K562 (cell line): Measurements from ENCODE around the gene MYO18A. TPM values are rescaled to one million over a fixed set of nuclear protein-coding genes. Genes with fewer than 3 reads are reported as not detected.
A peak's percentile ranks its signal among the peaks of the same experiment; 100 is the strongest.

ENCODE experiments used
- ATAC-seq: fragments of 200-7000 bp; cut with Tn5 transposase; 3 replicates; pipeline ENCODE4 v1.9.1; 2020; ENCODE audit warnings: moderate library complexity
- BruUV-seq: library from RNA; stranded (reverse); fragments of 400-500 nt; replicated peaks from 2 replicates; lab custom pipeline; 2021; lab: Mats Ljungman, UMichigan
- CTCF ChIA-PET: fragments of 300-600 bp; formaldehyde crosslinking; extraction: SDS; loops from one replicate; lab custom pipeline; 2021; ENCODE audit warnings: low intra/inter-chr PET ratio; lab: Yijun Ruan, JAX
- POLR2A ChIA-PET: fragments of 300-600, 350-650 bp; sonication (Branson Sonifier 250); formaldehyde crosslinking; extraction: SDS; loops from one replicate; lab custom pipeline; 2021; ENCODE audit warnings: antibody characterized with exemption, inconsistent platforms; lab: Yijun Ruan, JAX
- DNase-seq, 4 experiments: peaks; one replicate each; pipeline versions ENCODE4 v3.0.0 to v3.0.0-alpha.2; 2011 to 2018; ENCODE audit warnings: low spot score in 3 of 4, mixed read lengths in 3 of 4; ENCODE audit errors: extremely low read depth in 1 of 4
- FAIRE-seq: peaks from 2 replicates; lab custom pipeline; 2011; peaks lifted over from hg19 to GRCh38; lab: Jason Lieb, UNC
- H2AFZ ChIP-seq: 2 replicates; pipeline ENCODE4 v1.6.0; 2011; ENCODE audit warnings: low read depth, low read length, control low read depth, inconsistent platforms
- H3K27ac ChIP-seq: fragments of 200-600 bp; 3 replicates; pipeline ENCODE4 v1.8.0; 2011; ENCODE audit warnings: low read depth, mild to moderate bottlenecking, control low read depth, inconsistent platforms, low read length, moderate library complexity, mixed read lengths; ENCODE audit errors: extremely low read depth
- H3K27me3 ChIP-seq, 2 experiments: fragments of 300-600 bp in 1 of 2; 2 replicates in 1 of 2; 3 replicates in 1 of 2; pipeline versions ENCODE4 v1.6.0 to v1.8.0; 2011; ENCODE audit warnings: inconsistent platforms in 2 of 2, low read length in 2 of 2, mild to moderate bottlenecking in 1 of 2, mixed read lengths in 1 of 2, moderate library complexity in 1 of 2; ENCODE audit not compliant: control insufficient read depth in 2 of 2, insufficient read depth in 2 of 2
- H3K36me3 ChIP-seq: fragments of 300-600 bp; 3 replicates; pipeline ENCODE4 v1.8.0; 2011; ENCODE audit warnings: mild to moderate bottlenecking, low read length, inconsistent platforms; ENCODE audit not compliant: control insufficient read depth, insufficient read depth
- H3K4me1 ChIP-seq, 2 experiments: fragments of 200-600 bp in 1 of 2; replicated peaks in 1 of 2; 2 replicates in 1 of 2; 3 replicates in 1 of 2; pipeline versions ENCODE4 v1.5.1 to v1.8.0; 2011; ENCODE audit warnings: inconsistent platforms in 2 of 2, low read length in 2 of 2, mild to moderate bottlenecking in 1 of 2, mixed read lengths in 1 of 2, moderate library complexity in 1 of 2; ENCODE audit not compliant: control insufficient read depth in 2 of 2, insufficient read depth in 2 of 2
- H3K4me2 ChIP-seq: 2 replicates; pipeline ENCODE4 v1.6.1; 2011; ENCODE audit warnings: low read length, control low read depth, inconsistent platforms, mixed read lengths; ENCODE audit not compliant: insufficient read depth
- H3K4me3 ChIP-seq: fragments of 200-600 bp; sonication (generic), shearing (Covaris generic); 2 replicates; pipeline ENCODE4 v1.5.1; 2016; ENCODE audit warnings: control low read depth, inconsistent platforms
- H3K79me2 ChIP-seq: fragments of 200-600 bp; 3 replicates; pipeline ENCODE4 v1.8.0; 2011; ENCODE audit warnings: low read length, inconsistent platforms; ENCODE audit not compliant: control insufficient read depth, insufficient read depth
- H3K9ac ChIP-seq, 2 experiments: 2 replicates each; pipeline versions ENCODE4 v1.6.0 to v1.6.1; 2011; ENCODE audit warnings: low read depth in 2 of 2, low read length in 2 of 2, control low read depth in 1 of 2, inconsistent platforms in 1 of 2, mild to moderate bottlenecking in 1 of 2, mixed read lengths in 1 of 2; ENCODE audit not compliant: insufficient read depth in 1 of 2
- H3K9me1 ChIP-seq: one replicate; pipeline ENCODE4 v1.6.0; 2011; ENCODE audit warnings: inconsistent platforms, mild to moderate bottlenecking, low read length, moderate library complexity; ENCODE audit not compliant: control insufficient read depth, insufficient read depth
- H3K9me3 ChIP-seq: replicated peaks from 2 replicates; pipeline ENCODE4 v1.5.1; 2011; ENCODE audit warnings: low read depth, low read length, inconsistent platforms; ENCODE audit not compliant: control insufficient read depth, insufficient read depth
- H4K20me1 ChIP-seq: replicated peaks from 2 replicates; pipeline ENCODE4 v1.6.1; 2011; ENCODE audit warnings: low read length, inconsistent platforms, mixed read lengths; ENCODE audit not compliant: control insufficient read depth, insufficient read depth
- EGR1 ChIP-seq: fragments of 450-650 bp; conservative IDR thresholded peaks from 2 replicates; pipeline ENCODE4 v1.6.1; 2017; ENCODE audit warnings: mild to moderate bottlenecking
- KLF6 ChIP-seq: fragments of 250-450 bp; sonication (Bioruptor Pico); IDR thresholded peaks from 2 replicates; pipeline ENCODE4 v1.4.0; 2020; ENCODE audit warnings: mild to moderate bottlenecking, moderate library complexity, borderline replicate concordance
- MEF2D ChIP-seq: conservative IDR thresholded peaks from 2 replicates; pipeline ENCODE4 v1.6.1; 2016; ENCODE audit warnings: low read depth, missing genetic modification characterization, missing compliant biosample characterization
- NCOA6 ChIP-seq: fragments of 450-650 bp; IDR thresholded peaks from 2 replicates; pipeline ENCODE4 v1.6.1; 2017; ENCODE audit warnings: mild to moderate bottlenecking
- POLR2G ChIP-seq: fragments of 200-400 bp; formaldehyde crosslinking; IDR thresholded peaks from 2 replicates; pipeline ENCODE4 v1.6.1; 2017; ENCODE audit warnings: low read depth, mild to moderate bottlenecking, antibody characterized with exemption, low read length, moderate library complexity
- STAT6 ChIP-seq: sonication (generic); formaldehyde crosslinking; IDR thresholded peaks from 2 replicates; pipeline ENCODE4 v1.8.1; 2023; ENCODE audit warnings: mild to moderate bottlenecking, missing genetic modification reagents
- TFAP4 ChIP-seq: sonication (generic); formaldehyde crosslinking; IDR thresholded peaks from 2 replicates; pipeline ENCODE4 v1.8.0; 2022; ENCODE audit warnings: missing genetic modification reagents, mild to moderate bottlenecking, moderate library complexity, borderline replicate concordance
- ZMIZ1 ChIP-seq, 2 experiments: fragments of 150-350 bp in 1 of 2; IDR thresholded peaks; 2 replicates each; pipeline ENCODE4 v1.6.1; 2012 to 2016; ENCODE audit warnings: low read depth in 2 of 2, low read length in 2 of 2, mild to moderate bottlenecking in 1 of 2, moderate library complexity in 1 of 2
- ZNF75A ChIP-seq: fragments of 450-650 bp; formaldehyde crosslinking; IDR thresholded peaks from 2 replicates; pipeline ENCODE4 v1.4.0; 2020; ENCODE audit warnings: mild to moderate bottlenecking
- WGBS: fragments of 100-300 bp; shearing (Covaris generic); methylation state at CpG from one replicate; pipeline ENCODE4 v1.1.6; 2016; ENCODE audit warnings: low coverage, mixed read lengths; ENCODE audit not compliant: insufficient coverage; ENCODE audit errors: missing lambda C conversion rate; 5-methylcytosine and 5-hydroxymethylcytosine counted together
- in situ Hi-C: fragments of 300-500 bp; cut with MboI; formaldehyde crosslinking; loops from 4 replicates; pipeline ENCODE4 v1.15.0; 2018; ENCODE audit warnings: inconsistent platforms, mixed read lengths
- intact Hi-C: fragments of 100-400 bp; cut with micrococcal nuclease; formaldehyde crosslinking; loops from 2 replicates; pipeline ENCODE4 v1.14.2; 2022
- polyA plus RNA-seq, 8 experiments: library from polyadenylated mRNA; depleted of rRNA in 4 of 8; stranded (reverse) in 5 of 8; unstranded in 3 of 8; fragments of >200 nt; fragmentation: Nextera tagmentation in 2 of 8; fragmentation: Illumina TruSeq in 1 of 8; extraction: Ambion mirVana in 2 of 8; extraction: Trizol in 1 of 8; gene quantifications; 2 replicates each; pipeline versions ENCODE4 v1.2.1 to v1.2.3, GENCODE V29; 2011 to 2014; ENCODE audit warnings: inconsistent platforms in 1 of 8, missing spikeins in 1 of 8
- total RNA-seq, 7 experiments: library from RNA; depleted of rRNA in 6 of 7; stranded (reverse); fragments of >200 nt in 6 of 7; fragmentation: Illumina TruSeq in 2 of 7; extraction: Trizol in 2 of 7; gene quantifications; 2 replicates each; pipeline versions ENCODE4 v1.2.1 to v1.2.3, GENCODE V29; 2011 to 2021; ENCODE audit warnings: low replicate concordance in 1 of 7

Gene MYO18A
- total and polyA plus RNA-seq, 9 of the 15 experiments (the other 6 are each of a cell fraction or from before 2014, with no cell fraction given), result 2.5 to 65.4 (median 17.1) TPM

- TF ChIP-seq POLR2G (no peak), ZNF75A (CRISPR knock-in tag) (no peak), STAT6 (CRISPR knock-in tag) (no peak), ZMIZ1 (IDR thresholded peaks at IDR 0.05; ENCODE audit: low read depth in 2 of 2, low read length in 2 of 2) (no peak), MEF2D (tag) (no peak), TFAP4 (CRISPR knock-in tag) (0 out of 2 replicates have a peak, but pooled peaks have one; percentile 7), EGR1 (peak; percentile 46; the same call in 1 of the 2 replicates), NCOA6 (no peak), KLF6 (CRISPR knock-in tag) (no peak)
- Histone ChIP-seq H4K20me1 (no peaks in the 10 kb centered on the region; the same call in 1 of the 2 replicates), H3K4me2 (0 out of 2 replicates have a peak overlapping the region, but pooled peaks have one; percentile 29), H3K4me1 (peaks cover 2 to 6% of the 10 kb centered on the region in 2 experiments; a peak in 2 of 5 replicates), H3K4me3 (no peak overlapping the region), H3K9me3 (no peaks in the 10 kb centered on the region), H3K9ac (no peak overlapping the region), H3K27ac (no peak overlapping the region), H3K27me3 (peaks cover 8 to 28% of the 10 kb centered on the region in 2 experiments; a peak in 4 of 5 replicates), H3K9me1 (no peaks in the 10 kb centered on the region), H3K79me2 (no peaks in the 10 kb centered on the region), H2AFZ (no peak overlapping the region), H3K36me3 (no peaks in the 10 kb centered on the region)
- FAIRE-seq (no peak), DNase-seq (peak in 1 of 4 experiments; percentile 26), ATAC-seq (peak; percentile 40; the same call in 1 of the 3 replicates)
- 16% methylated on average over 6 of the region's 6 CpGs for WGBS
- ChIA-PET CTCF (no interaction called here), POLR2A (interaction anchor here (1.1 to 1.8 kb wide), 2 partner anchors 15 to 44 kb away, joined by 4 read pairs; no protein-coding TSS in a partner anchor)
- intact Hi-C loops, result loop anchor here (5.0 kb wide), 1 partner anchor 333 kb away; the partner anchor contains the start of genes NEK8 and TLCD1
- in situ Hi-C loops, result no loop called here
- BruUV-seq, result no TSS peak
Observed at GRCh38 chr17:29060475-29060874, 119.7 kb downstream of the MYO18A start.
